H1 (cell line): ENCODE results near the gene PRTN3. TPM values are rescaled to one million over a fixed set of nuclear protein-coding genes. Genes with fewer than 3 reads are reported as not detected.

ENCODE experiments used
- CTCF ChIA-PET: fragments of 300-600 bp; sonication (Branson Sonifier 250); formaldehyde crosslinking; loops from one replicate; lab custom pipeline; 2021; ENCODE audit not compliant: partially characterized antibody; lab: Charles Lee
- POLR2A ChIA-PET: fragments of 300-600 bp; sonication (Branson Sonifier 250); formaldehyde crosslinking; loops from one replicate; lab custom pipeline; 2021; ENCODE audit warnings: inconsistent platforms; ENCODE audit not compliant: partially characterized antibody; lab: Charles Lee
- DNase-seq, 2 experiments: peaks; one replicate each; pipeline versions ENCODE4 v3.0.0 to v3.0.0-alpha.2; 2010 to 2022; ENCODE audit warnings: low spot score in 2 of 2, low read depth in 1 of 2, mixed read lengths in 1 of 2
- FAIRE-seq: peaks from 2 replicates; lab custom pipeline; 2011; peaks lifted over from hg19 to GRCh38; lab: Jason Lieb, UNC
- H2AFZ ChIP-seq: 2 replicates; pipeline ENCODE4 v1.8.1; 2012; ENCODE audit warnings: low read length, inconsistent platforms
- H2AK5ac ChIP-seq: 2 replicates; pipeline ENCODE4 v1.6.1; 2013; ENCODE audit warnings: low read depth, low read length
- H2BK120ac ChIP-seq: replicated peaks from 2 replicates; pipeline ENCODE3; 2013; ENCODE audit warnings: low read depth, low read length, inconsistent platforms
- H2BK12ac ChIP-seq: 2 replicates; pipeline ENCODE4 v1.6.1; 2013; ENCODE audit warnings: low read depth, low read length
- H2BK15ac ChIP-seq: 2 replicates; pipeline ENCODE4 v1.6.1; 2013; ENCODE audit warnings: low read length
- H2BK20ac ChIP-seq: 2 replicates; pipeline ENCODE4 v1.6.1; 2013; ENCODE audit warnings: low read length
- H2BK5ac ChIP-seq: 2 replicates; pipeline ENCODE4 v1.6.1; 2013; ENCODE audit warnings: low read depth, low read length
- H3K14ac ChIP-seq: 2 replicates; pipeline ENCODE4 v1.6.1; 2013; ENCODE audit warnings: inconsistent platforms; ENCODE audit not compliant: insufficient read length
- H3K18ac ChIP-seq: 2 replicates; pipeline ENCODE4 v1.6.1; 2013; ENCODE audit warnings: low read length; ENCODE audit errors: extremely low read depth
- H3K23ac ChIP-seq: 2 replicates; pipeline ENCODE4 v1.6.1; 2013; ENCODE audit warnings: inconsistent platforms; ENCODE audit not compliant: insufficient read length
- H3K23me2 ChIP-seq: 2 replicates; pipeline ENCODE4 v1.6.1; 2013; ENCODE audit warnings: low read depth, low read length
- H3K27ac ChIP-seq: 2 replicates; pipeline ENCODE4 v1.6.1; 2011; ENCODE audit warnings: low read depth, low read length, inconsistent platforms
- H3K27me3 ChIP-seq, 4 experiments: replicated peaks in 1 of 4; 1 replicate in 1 of 4; 2 replicates in 3 of 4; pipeline versions ENCODE4 v1.6.1 to v1.8.1; 2011 to 2013; ENCODE audit warnings: low read length in 3 of 4, mild to moderate bottlenecking in 3 of 4, inconsistent platforms in 2 of 4, mixed read lengths in 2 of 4, moderate library complexity in 1 of 4; ENCODE audit not compliant: control insufficient read depth in 3 of 4, insufficient read depth in 3 of 4; ENCODE audit errors: extremely low read depth in 1 of 4
- H3K36me3 ChIP-seq, 4 experiments: 2 replicates each; pipeline versions ENCODE4 v1.6.1 to v1.8.1; 2011 to 2013; ENCODE audit warnings: mild to moderate bottlenecking in 4 of 4, low read length in 3 of 4, moderate library complexity in 2 of 4, control low read depth in 1 of 4, inconsistent platforms in 1 of 4; ENCODE audit not compliant: insufficient read depth in 4 of 4, control insufficient read depth in 2 of 4
- H3K4ac ChIP-seq: replicated peaks from 2 replicates; pipeline ENCODE3; 2013; ENCODE audit warnings: low read length, low read depth, mixed read lengths, inconsistent platforms; ENCODE audit not compliant: insufficient read length
- H3K4me1 ChIP-seq, 4 experiments: replicated peaks in 1 of 4; 1 replicate in 1 of 4; 2 replicates in 3 of 4; pipeline versions ENCODE4 v1.6.1 to v1.8.1; 2011 to 2013; ENCODE audit warnings: low read length in 3 of 4, inconsistent platforms in 2 of 4, mixed read lengths in 1 of 4; ENCODE audit not compliant: insufficient read depth in 4 of 4, control insufficient read depth in 3 of 4
- H3K4me2 ChIP-seq, 2 experiments: 2 replicates each; pipeline versions ENCODE4 v1.6.1 to v1.8.1; 2011 to 2013; ENCODE audit warnings: low read depth in 2 of 2, low read length in 2 of 2, control low read depth in 1 of 2, inconsistent platforms in 1 of 2, mild to moderate bottlenecking in 1 of 2; ENCODE audit not compliant: insufficient read depth in 1 of 2
- H3K4me3 ChIP-seq, 4 experiments: fragments of 200-600, 300-600 bp in 1 of 4; sonication (generic), shearing (Covaris generic), sonication (Bioruptor Twin) in 1 of 4; 2 replicates each; pipeline versions ENCODE4 v1.5.1 to v1.8.1; 2011 to 2016; ENCODE audit warnings: low read length in 4 of 4, low read depth in 3 of 4, control low read depth in 2 of 4, inconsistent platforms in 2 of 4, mild to moderate bottlenecking in 2 of 4, mixed read lengths in 1 of 4, moderate library complexity in 1 of 4; ENCODE audit not compliant: insufficient read depth in 2 of 4; ENCODE audit errors: extremely low read depth in 1 of 4
- H3K56ac ChIP-seq: replicated peaks from 2 replicates; pipeline ENCODE3; 2013; ENCODE audit warnings: low read depth, mild to moderate bottlenecking, mixed read lengths, low read length, inconsistent platforms; ENCODE audit not compliant: insufficient read length
- H3K79me1 ChIP-seq: 2 replicates; pipeline ENCODE4 v1.6.1; 2013; ENCODE audit warnings: low read depth, low read length, control low read depth
- H3K79me2 ChIP-seq, 2 experiments: 2 replicates each; pipeline versions ENCODE4 v1.6.1 to v1.8.1; 2012 to 2013; ENCODE audit warnings: low read length in 2 of 2, mild to moderate bottlenecking in 2 of 2, inconsistent platforms in 1 of 2; ENCODE audit not compliant: insufficient read depth in 2 of 2, control insufficient read depth in 1 of 2
- H3K9ac ChIP-seq, 4 experiments: replicated peaks in 1 of 4; 1 replicate in 1 of 4; 2 replicates in 3 of 4; pipeline versions ENCODE4 v1.6.1 to v1.8.1; 2011 to 2013; ENCODE audit warnings: low read depth in 3 of 4, low read length in 3 of 4, control low read depth in 2 of 4, mild to moderate bottlenecking in 2 of 4, moderate library complexity in 2 of 4, inconsistent platforms in 1 of 4; ENCODE audit errors: extremely low read depth in 1 of 4
- H3K9me3 ChIP-seq, 2 experiments: 2 replicates each; pipeline versions ENCODE4 v1.6.1 to v1.8.1; 2012 to 2013; ENCODE audit warnings: mild to moderate bottlenecking in 2 of 2, moderate library complexity in 2 of 2, control low read depth in 1 of 2, inconsistent platforms in 1 of 2, low read depth in 1 of 2, low read length in 1 of 2, mixed read lengths in 1 of 2; ENCODE audit not compliant: insufficient read depth in 2 of 2
- H4K20me1 ChIP-seq, 2 experiments: replicated peaks in 1 of 2; 2 replicates each; pipeline versions ENCODE3 to v1.8.1; 2011 to 2013; ENCODE audit warnings: inconsistent platforms in 2 of 2, low read length in 2 of 2, mild to moderate bottlenecking in 1 of 2; ENCODE audit not compliant: insufficient read depth in 2 of 2, control insufficient read depth in 1 of 2
- H4K5ac ChIP-seq: 2 replicates; pipeline ENCODE4 v1.6.1; 2013; ENCODE audit warnings: low read length, low read depth, mixed read lengths, inconsistent platforms; ENCODE audit not compliant: insufficient read length
- H4K8ac ChIP-seq: 2 replicates; pipeline ENCODE4 v1.8.0; 2013; ENCODE audit warnings: mild to moderate bottlenecking, moderate library complexity, low read length, inconsistent platforms; ENCODE audit not compliant: insufficient read depth; ENCODE audit errors: extremely low read depth
- H4K91ac ChIP-seq: replicated peaks from 2 replicates; pipeline ENCODE3; 2013; ENCODE audit warnings: low read length, mixed read lengths, inconsistent platforms; ENCODE audit not compliant: insufficient read length
- EZH2 ChIP-seq: fragments of 200-600 bp; sonication (generic); IDR thresholded peaks from 2 replicates; pipeline ENCODE4 v1.7.1; 2012; ENCODE audit warnings: low read depth, mild to moderate bottlenecking, moderate library complexity, low read length, inconsistent platforms; ENCODE audit not compliant: severe bottlenecking
- KDM4A ChIP-seq: IDR thresholded peaks from one replicate; pipeline ENCODE4 v1.7.1; 2012; ENCODE audit warnings: low read depth, mild to moderate bottlenecking, moderate library complexity, low read length, inconsistent platforms; ENCODE audit not compliant: severe bottlenecking
- POLR2A ChIP-seq, 2 experiments: IDR thresholded peaks; 1 replicate in 1 of 2; 2 replicates in 1 of 2; pipeline ENCODE4 v1.6.1; 2011; ENCODE audit warnings: low read depth in 2 of 2, low read length in 2 of 2, mild to moderate bottlenecking in 2 of 2; ENCODE audit errors: control extremely low read depth in 1 of 2
- POLR2AphosphoS5 ChIP-seq: IDR thresholded peaks from 2 replicates; pipeline ENCODE4 v1.6.1; 2011; ENCODE audit warnings: low read depth, low read length
- WGBS, 2 experiments: shearing (Covaris generic) in 1 of 2; methylation state at CpG; one replicate each; pipeline versions ENCODE4 v1.1.6 to v1.1.7; 2013 to 2015; ENCODE audit warnings: low lambda C conversion rate in 2 of 2, mixed read lengths in 2 of 2, inconsistent platforms in 1 of 2, low coverage in 1 of 2, missing lambda C conversion rate in 1 of 2; ENCODE audit not compliant: insufficient replicate concordance in 2 of 2, insufficient coverage in 1 of 2, insufficient read length in 1 of 2; ENCODE audit errors: extremely low coverage in 1 of 2, missing lambda C conversion rate in 1 of 2; 5-methylcytosine and 5-hydroxymethylcytosine counted together
- polyA plus RNA-seq, 7 experiments: library from polyadenylated mRNA; depleted of rRNA in 3 of 7; stranded (reverse) in 5 of 7; unstranded in 2 of 7; fragments of >200 nt in 5 of 7; fragments of 200-250 nt in 2 of 7; gene quantifications; 1 replicate in 5 of 7; 2 replicates in 1 of 7; 4 replicates in 1 of 7; pipeline versions ENCODE4 v1.2.1 to v1.2.3, GENCODE V29; 2011 to 2013; ENCODE audit warnings: missing spikeins in 2 of 7, mixed read lengths in 2 of 7
- total RNA-seq: library from RNA; stranded (reverse); fragmentation: NEBNext Ultra II Directional; extraction: Animal tissue kit (Norgen Biotek cat#: 25700); gene quantifications from 2 replicates; pipeline ENCODE4 v1.2.1, GENCODE V29; 2021

The PRTN3 gene
- total and polyA plus RNA-seq, 2 of the 8 experiments (the other 6 are each of a cell fraction or from before 2014, with no cell fraction given): 0.39 to 2.1 TPM

- POLR2A ChIA-PET: interaction anchor here (0.6 to 16.9 kb wide), 9 partner anchors 7 to 182 kb away, joined by 3 to 277 read pairs (median 3); partner anchors contain the start of genes AZU1, PLPPR3 and PTBP1
- Histone ChIP-seq H3K4me3 (no peak overlapping the region), H4K91ac (no peak overlapping the region), H3K23me2 (no peaks in the 10 kb centered on the region; the same call in 1 of the 2 replicates), H3K9ac (no peak overlapping the region), H3K27me3 (no peaks in the 10 kb centered on the region), H3K79me2 (peaks cover 21 to 56% of the 10 kb centered on the region in 2 experiments; a peak in 3 of 4 replicates), H4K20me1 (peaks cover 49 to 61% of the 10 kb centered on the region in 2 experiments), H3K23ac (no peak overlapping the region), H3K4me2 (no peak overlapping the region), H2BK20ac (no peak overlapping the region), H3K18ac (no peak overlapping the region), H3K14ac (no peak overlapping the region), H2BK120ac (no peak overlapping the region), H3K27ac (no peak overlapping the region), H2AK5ac (no peak overlapping the region), H2BK15ac (no peak overlapping the region), H2BK5ac (0 out of 2 replicates have a peak overlapping the region, but pooled peaks have one; percentile 8), H3K56ac (no peak overlapping the region), H4K8ac (peak overlapping the region; percentile 31; the same call in 1 of the 2 replicates), H2AFZ (no peak overlapping the region), H3K36me3 (peaks cover 59 to 94% (median 81%) of the 10 kb centered on the region in 4 experiments), H3K9me3 (no peaks in the 10 kb centered on the region), H3K79me1 (peaks cover 18% of the 10 kb centered on the region), H3K4ac (no peak overlapping the region), H4K5ac (no peak overlapping the region), H3K4me1 (no peaks in the 10 kb centered on the region; a peak in 3 of 7 replicates), H2BK12ac (no peak overlapping the region)
- FAIRE-seq: no peak
- WGBS, 2 experiments: 92% methylated on average over 34 of the region's 34 CpGs; no CpG with 5 or more reads in 1 of the 2 experiments
- CTCF ChIA-PET: interaction anchor here (0.7 to 1.7 kb wide), 4 partner anchors 8 to 92 kb away, joined by 3 to 4 read pairs (median 3); no protein-coding TSS in a partner anchor
- peak; percentile 33; the same call in 1 of the 2 replicates for TF ChIP-seq POLR2AphosphoS5
- no peak for TF ChIP-seq EZH2
- TF ChIP-seq KDM4A: no peak
- 0 out of 3 replicates have a peak, but pooled peaks of 1 of the 2 experiments have one; percentile 9 for TF ChIP-seq POLR2A (IDR thresholded peaks at IDR 0.05; ENCODE audit: control extremely low read depth in 1 of 2, low read depth in 2 of 2, low read length in 2 of 2)
- no peak for DNase-seq
Measured at GRCh38 chr19:806815-807421, 33.9 kb upstream of the PRTN3 start.
